Measurements from ENCODE around the gene NALF2. TPM values are rescaled to one million over a fixed set of nuclear protein-coding genes. Genes with fewer than 3 reads are reported as not detected.

Gene NALF2
- total and polyA plus RNA-seq, 2 of the 13 experiments (the other 11 are each of a cell fraction or from before 2014, with no cell fraction given): 2.2 to 4.0 TPM

GRCh38 chrX:69551421-69552009, 47.4 kb downstream of the NALF2 start:
- FAIRE-seq (peak; percentile 73), ATAC-seq (no peak), DNase-seq (ENCODE audit: low spot score) (peak; percentile 28)
- in situ Hi-C loops (cut with HindIII; ENCODE audit: extremely low pct_ligation_motif_present, low pct_unique_long_range_greater_than_20kb) (no loop called here), intact Hi-C loops (cut with micrococcal nuclease; ENCODE audit: unreplicated experiment) (no loop called here)
- Histone ChIP-seq H3K27me3 (ENCODE audit: control insufficient read depth in 1 of 2, insufficient read depth in 2 of 2, low read length in 2 of 2) (no peaks in the 10 kb centered on the region), H3K4me3 (replicated peaks in 1 of 3; ENCODE audit: insufficient read depth in 1 of 3, low read depth in 2 of 3, low read length in 3 of 3) (peak overlapping the region; percentile 10 to 42 (median 37); a peak in 2 of 6 replicates), H3K9me3 (ENCODE audit: low read length) (no peaks in the 10 kb centered on the region), H3K4me1 (ENCODE audit: insufficient read depth, low read length) (peaks cover 61% of the 10 kb centered on the region), H3K79me2 (ENCODE audit: insufficient read depth, low read length) (no peaks in the 10 kb centered on the region), H3K27ac (ENCODE audit: extremely low read length, insufficient read depth, low read length) (no peak overlapping the region), H3K36me3 (replicated peaks in 1 of 2; ENCODE audit: control insufficient read depth in 1 of 2, insufficient read depth in 2 of 2, low read length in 2 of 2) (no peaks in the 10 kb centered on the region), H4K20me1 (ENCODE audit: insufficient read depth, low read length) (no peaks in the 10 kb centered on the region), H2AFZ (ENCODE audit: low read length) (no peak overlapping the region), H3K9ac (ENCODE audit: insufficient read depth, low read depth, low read length) (no peak overlapping the region), H3K4me2 (ENCODE audit: low read depth, low read length) (peak overlapping the region; percentile 59)
- WGBS (ENCODE audit: low lambda C conversion rate): 13% methylated on average over 4 of the region's 7 CpGs
- BruUV-seq (replicated peaks): no TSS peak
- POLR2A ChIA-PET: interaction anchor here (1.2 kb wide), 1 partner anchor 50 kb away, joined by 3 read pairs; no protein-coding TSS in a partner anchor
- CTCF ChIA-PET (ENCODE audit: low intra/inter-chr PET ratio, low total read pairs): no interaction called here
- TF ChIP-seq RXRA (CRISPR knock-in tag; IDR thresholded peaks at IDR 0.05) (peak; percentile 17; the same call in 1 of the 2 replicates), ZNF691 (CRISPR knock-in tag; IDR thresholded peaks at IDR 0.05; ENCODE audit: borderline replicate concordance, low read depth) (no peak), RARA (CRISPR knock-in tag; IDR thresholded peaks at IDR 0.05) (peak; percentile 76), ZNF670 (CRISPR knock-in tag; IDR thresholded peaks at IDR 0.05; ENCODE audit: borderline replicate concordance) (no peak), SIN3A (IDR thresholded peaks at IDR 0.05; ENCODE audit: borderline replicate concordance, low read depth, low read length) (no peak), DMAP1 (CRISPR knock-in tag; IDR thresholded peaks at IDR 0.05) (no peak), FOSL2 (CRISPR knock-in tag; IDR thresholded peaks at IDR 0.05) (0 out of 2 replicates have a peak, but pooled peaks have one; percentile 6), ZNF121 (CRISPR knock-in tag; IDR thresholded peaks at IDR 0.05) (no peak), SRSF4 (IDR thresholded peaks at IDR 0.05; ENCODE audit: low read depth, low read length, poor library complexity, severe bottlenecking) (no peak), IKZF5 (CRISPR knock-in tag; IDR thresholded peaks at IDR 0.05) (no peak), NR2F6 (IDR thresholded peaks at IDR 0.05) (0 out of 2 replicates have a peak, but pooled peaks have one; percentile 22), NR2F6 (CRISPR knock-in tag; IDR thresholded peaks at IDR 0.05) (peak; percentile 45; the same call in 1 of the 2 replicates), SALL1 (CRISPR knock-in tag; IDR thresholded peaks at IDR 0.05) (0 out of 2 replicates have a peak, but pooled peaks have one; percentile 13), MYC (CRISPR knock-in tag; IDR thresholded peaks at IDR 0.05; ENCODE audit: borderline replicate concordance) (0 out of 2 replicates have a peak, but pooled peaks have one; percentile 19), BCL3 (CRISPR knock-in tag; IDR thresholded peaks at IDR 0.05) (no peak), ZNF543 (CRISPR knock-in tag; IDR thresholded peaks at IDR 0.05) (0 out of 2 replicates have a peak, but pooled peaks have one; percentile 41), ZNF781 (CRISPR knock-in tag; IDR thresholded peaks at IDR 0.05; ENCODE audit: borderline replicate concordance, not compliant biosample characterization) (no peak), MAX (IDR thresholded peaks at IDR 0.05) (0 out of 2 replicates have a peak, but pooled peaks have one; percentile 38), HNF4A (CRISPR knock-in tag; IDR thresholded peaks at IDR 0.05) (0 out of 2 replicates have a peak, but pooled peaks have one; percentile 8), GATAD2A (CRISPR knock-in tag; IDR thresholded peaks at IDR 0.05) (0 out of 2 replicates have a peak, but pooled peaks have one; percentile 20), ZSCAN9 (CRISPR knock-in tag; IDR thresholded peaks at IDR 0.05; ENCODE audit: borderline replicate concordance) (no peak), ZNF230 (CRISPR knock-in tag; IDR thresholded peaks at IDR 0.05) (no peak)

All from HepG2 (cell line).